ENCODE measurements around the gene CFAP20DC.
"Not testable (repeated sequence)": the region's sequence is repeated elsewhere in the genome, so short reads cannot be mapped to it uniquely, and the experiment has no call there.

CFAP20DC gene

GRCh38 chr3:58698246-58698645 is 351.6 kb downstream of the CFAP20DC start:
- intact Hi-C loops (cut with DNase I; ENCODE audit: low total_unique reads): no loop called here
- TF ChIP-seq CTCF (IDR thresholded peaks at IDR 0.05): no peak
- Histone ChIP-seq H3K4me3 (no peak overlapping the region), H3K9me3 (no peaks in the 10 kb centered on the region), H3K4me1 (no peaks in the 10 kb centered on the region), H3K36me3 (no peaks in the 10 kb centered on the region), H3K27ac (no peak overlapping the region), H3K27me3 (no peaks in the 10 kb centered on the region)
- no peak for DNase-seq

GRCh38 chr3:58697561-58697960 is 352.3 kb downstream of the CFAP20DC start:
- Histone ChIP-seq H3K4me3 (no peak overlapping the region), H3K9me3 (no peaks in the 10 kb centered on the region), H3K4me1 (no peaks in the 10 kb centered on the region), H3K27me3 (no peaks in the 10 kb centered on the region), H3K36me3 (no peaks in the 10 kb centered on the region), H3K27ac (no peak overlapping the region)
- no peak for DNase-seq
- no peak for TF ChIP-seq CTCF (IDR thresholded peaks at IDR 0.05)
- intact Hi-C loops (cut with DNase I; ENCODE audit: low total_unique reads): no loop called here

- H3K27ac ChIP-seq; H3K27me3 ChIP-seq; H3K36me3 ChIP-seq; H3K9me3 ChIP-seq; H3K4me3 ChIP-seq; H3K4me1 ChIP-seq; DNase-seq; intact Hi-C loops (cut with DNase I; ENCODE audit: low total_unique reads): not testable (repeated sequence)
These were observed 353.0 kb downstream of the CFAP20DC start for GRCh38 chr3:58696813-58697212.

- H3K9me3 ChIP-seq: no peaks in the 10 kb centered on the region
- intact Hi-C loops (cut with DNase I; ENCODE audit: low total_unique reads): no loop called here
- H3K4me3 ChIP-seq: no peak overlapping the region
- H3K36me3 ChIP-seq: no peaks in the 10 kb centered on the region
- H3K27me3 ChIP-seq: no peaks in the 10 kb centered on the region
- no peak for TF ChIP-seq CTCF (IDR thresholded peaks at IDR 0.05)
- no peak for DNase-seq
- H3K27ac ChIP-seq: no peak overlapping the region
- H3K4me1 ChIP-seq: no peaks in the 10 kb centered on the region
These were observed 353.7 kb downstream of the CFAP20DC start for GRCh38 chr3:58696093-58696492.

- H3K27ac ChIP-seq; H3K9me3 ChIP-seq; H3K27me3 ChIP-seq; H3K36me3 ChIP-seq; intact Hi-C loops (cut with DNase I; ENCODE audit: low total_unique reads); H3K4me1 ChIP-seq; H3K4me3 ChIP-seq; DNase-seq: not testable (repeated sequence)
These were observed 354.5 kb downstream of the CFAP20DC start for GRCh38 chr3:58695284-58695683.

GRCh38 chr3:58693940-58694850 is 355.6 kb downstream of the CFAP20DC start:
- no peak for DNase-seq
- Histone ChIP-seq H3K27ac (no peak overlapping the region), H3K36me3 (no peaks in the 10 kb centered on the region), H3K4me3 (no peak overlapping the region), H3K9me3 (no peaks in the 10 kb centered on the region), H3K27me3 (no peaks in the 10 kb centered on the region), H3K4me1 (no peaks in the 10 kb centered on the region)
- intact Hi-C loops (cut with DNase I; ENCODE audit: low total_unique reads): no loop called here
- no peak for TF ChIP-seq CTCF (IDR thresholded peaks at IDR 0.05)
